K562 (cell line): Measurements from ENCODE around the gene HBG1. TPM values are rescaled to one million over a fixed set of nuclear protein-coding genes. Genes with fewer than 3 reads are reported as not detected.

ENCODE experiments used
- ATAC-seq: fragments of 200-7000 bp; cut with Tn5 transposase; 3 replicates; pipeline ENCODE4 v1.9.1; 2020; ENCODE audit warnings: moderate library complexity
- BruUV-seq: library from RNA; stranded (reverse); fragments of 400-500 nt; replicated peaks from 2 replicates; lab custom pipeline; 2021; lab: Mats Ljungman, UMichigan
- CTCF ChIA-PET: fragments of 300-600 bp; formaldehyde crosslinking; extraction: SDS; loops from one replicate; lab custom pipeline; 2021; ENCODE audit warnings: low intra/inter-chr PET ratio; lab: Yijun Ruan, JAX
- POLR2A ChIA-PET: fragments of 300-600, 350-650 bp; sonication (Branson Sonifier 250); formaldehyde crosslinking; extraction: SDS; loops from one replicate; lab custom pipeline; 2021; ENCODE audit warnings: antibody characterized with exemption, inconsistent platforms; lab: Yijun Ruan, JAX
- DNase-seq, 4 experiments: peaks; one replicate each; pipeline versions ENCODE4 v3.0.0 to v3.0.0-alpha.2; 2011 to 2018; ENCODE audit warnings: low spot score in 3 of 4, mixed read lengths in 3 of 4; ENCODE audit errors: extremely low read depth in 1 of 4
- FAIRE-seq: peaks from 2 replicates; lab custom pipeline; 2011; peaks lifted over from hg19 to GRCh38; lab: Jason Lieb, UNC
- H2AFZ ChIP-seq: 2 replicates; pipeline ENCODE4 v1.6.0; 2011; ENCODE audit warnings: low read depth, low read length, control low read depth, inconsistent platforms
- H3K27ac ChIP-seq: fragments of 200-600 bp; 3 replicates; pipeline ENCODE4 v1.8.0; 2011; ENCODE audit warnings: low read depth, mild to moderate bottlenecking, control low read depth, inconsistent platforms, low read length, moderate library complexity, mixed read lengths; ENCODE audit errors: extremely low read depth
- H3K27me3 ChIP-seq, 2 experiments: fragments of 300-600 bp in 1 of 2; 2 replicates in 1 of 2; 3 replicates in 1 of 2; pipeline versions ENCODE4 v1.6.0 to v1.8.0; 2011; ENCODE audit warnings: inconsistent platforms in 2 of 2, low read length in 2 of 2, mild to moderate bottlenecking in 1 of 2, mixed read lengths in 1 of 2, moderate library complexity in 1 of 2; ENCODE audit not compliant: control insufficient read depth in 2 of 2, insufficient read depth in 2 of 2
- H3K36me3 ChIP-seq: fragments of 300-600 bp; 3 replicates; pipeline ENCODE4 v1.8.0; 2011; ENCODE audit warnings: mild to moderate bottlenecking, low read length, inconsistent platforms; ENCODE audit not compliant: control insufficient read depth, insufficient read depth
- H3K4me1 ChIP-seq, 2 experiments: fragments of 200-600 bp in 1 of 2; replicated peaks in 1 of 2; 2 replicates in 1 of 2; 3 replicates in 1 of 2; pipeline versions ENCODE4 v1.5.1 to v1.8.0; 2011; ENCODE audit warnings: inconsistent platforms in 2 of 2, low read length in 2 of 2, mild to moderate bottlenecking in 1 of 2, mixed read lengths in 1 of 2, moderate library complexity in 1 of 2; ENCODE audit not compliant: control insufficient read depth in 2 of 2, insufficient read depth in 2 of 2
- H3K4me2 ChIP-seq: 2 replicates; pipeline ENCODE4 v1.6.1; 2011; ENCODE audit warnings: low read length, control low read depth, inconsistent platforms, mixed read lengths; ENCODE audit not compliant: insufficient read depth
- H3K4me3 ChIP-seq: fragments of 200-600 bp; sonication (generic), shearing (Covaris generic); 2 replicates; pipeline ENCODE4 v1.5.1; 2016; ENCODE audit warnings: control low read depth, inconsistent platforms
- H3K79me2 ChIP-seq: fragments of 200-600 bp; 3 replicates; pipeline ENCODE4 v1.8.0; 2011; ENCODE audit warnings: low read length, inconsistent platforms; ENCODE audit not compliant: control insufficient read depth, insufficient read depth
- H3K9ac ChIP-seq, 2 experiments: 2 replicates each; pipeline versions ENCODE4 v1.6.0 to v1.6.1; 2011; ENCODE audit warnings: low read depth in 2 of 2, low read length in 2 of 2, control low read depth in 1 of 2, inconsistent platforms in 1 of 2, mild to moderate bottlenecking in 1 of 2, mixed read lengths in 1 of 2; ENCODE audit not compliant: insufficient read depth in 1 of 2
- H3K9me1 ChIP-seq: one replicate; pipeline ENCODE4 v1.6.0; 2011; ENCODE audit warnings: inconsistent platforms, mild to moderate bottlenecking, low read length, moderate library complexity; ENCODE audit not compliant: control insufficient read depth, insufficient read depth
- H3K9me3 ChIP-seq: replicated peaks from 2 replicates; pipeline ENCODE4 v1.5.1; 2011; ENCODE audit warnings: low read depth, low read length, inconsistent platforms; ENCODE audit not compliant: control insufficient read depth, insufficient read depth
- H4K20me1 ChIP-seq: replicated peaks from 2 replicates; pipeline ENCODE4 v1.6.1; 2011; ENCODE audit warnings: low read length, inconsistent platforms, mixed read lengths; ENCODE audit not compliant: control insufficient read depth, insufficient read depth
- ARHGAP35 ChIP-seq: fragments of 450-650 bp; IDR thresholded peaks from 2 replicates; pipeline ENCODE4 v1.6.1; 2018; ENCODE audit not compliant: partially characterized antibody
- COPS2 ChIP-seq: fragments of 450-650 bp; conservative IDR thresholded peaks from 2 replicates; pipeline ENCODE4 v1.6.1; 2016; ENCODE audit warnings: mild to moderate bottlenecking, moderate library complexity
- CREM ChIP-seq: IDR thresholded peaks from 2 replicates; pipeline ENCODE4 v1.6.1; 2014; ENCODE audit warnings: antibody characterized with exemption, low read depth
- DMBX1 ChIP-seq: fragments of 250-450 bp; sonication (Bioruptor Pico); IDR thresholded peaks from 2 replicates; pipeline ENCODE4 v1.8.0; 2022; ENCODE audit warnings: inconsistent platforms, mild to moderate bottlenecking, moderate library complexity, borderline replicate concordance
- E2F3 ChIP-seq: fragments of 250-450 bp; sonication (Bioruptor Pico); IDR thresholded peaks from 2 replicates; pipeline ENCODE4 v1.4.0; 2020; ENCODE audit warnings: mild to moderate bottlenecking
- GABPB2 ChIP-seq: fragments of 250-450 bp; sonication (Bioruptor Pico); conservative IDR thresholded peaks from 2 replicates; pipeline ENCODE4 v1.5.1; 2021; ENCODE audit warnings: mild to moderate bottlenecking
- MED1 ChIP-seq: sonication (generic); formaldehyde crosslinking; IDR thresholded peaks from 2 replicates; pipeline ENCODE4 v1.8.1; 2023; ENCODE audit warnings: missing genetic modification reagents, borderline replicate concordance
- POLR2B ChIP-seq: fragments of 450-650 bp; IDR thresholded peaks from 2 replicates; pipeline ENCODE4 v1.6.1; 2018; ENCODE audit warnings: low read depth; ENCODE audit not compliant: partially characterized antibody
- SOX6 ChIP-seq: fragments of 450-650 bp; IDR thresholded peaks from 2 replicates; pipeline ENCODE4 v1.6.1; 2014; ENCODE audit warnings: mild to moderate bottlenecking
- ZBTB49 ChIP-seq: sonication (generic); formaldehyde crosslinking; IDR thresholded peaks from 2 replicates; pipeline ENCODE4 v1.8.0; 2022; ENCODE audit warnings: missing genetic modification reagents, mild to moderate bottlenecking, borderline replicate concordance
- WGBS: fragments of 100-300 bp; shearing (Covaris generic); methylation state at CpG from one replicate; pipeline ENCODE4 v1.1.6; 2016; ENCODE audit warnings: low coverage, mixed read lengths; ENCODE audit not compliant: insufficient coverage; ENCODE audit errors: missing lambda C conversion rate; 5-methylcytosine and 5-hydroxymethylcytosine counted together
- in situ Hi-C: fragments of 300-500 bp; cut with MboI; formaldehyde crosslinking; loops from 4 replicates; pipeline ENCODE4 v1.15.0; 2018; ENCODE audit warnings: inconsistent platforms, mixed read lengths
- intact Hi-C: fragments of 100-400 bp; cut with micrococcal nuclease; formaldehyde crosslinking; loops from 2 replicates; pipeline ENCODE4 v1.14.2; 2022
- polyA plus RNA-seq, 8 experiments: library from polyadenylated mRNA; depleted of rRNA in 4 of 8; stranded (reverse) in 5 of 8; unstranded in 3 of 8; fragments of >200 nt; fragmentation: Nextera tagmentation in 2 of 8; fragmentation: Illumina TruSeq in 1 of 8; extraction: Ambion mirVana in 2 of 8; extraction: Trizol in 1 of 8; gene quantifications; 2 replicates each; pipeline versions ENCODE4 v1.2.1 to v1.2.3, GENCODE V29; 2011 to 2014; ENCODE audit warnings: inconsistent platforms in 1 of 8, missing spikeins in 1 of 8
- total RNA-seq, 7 experiments: library from RNA; depleted of rRNA in 6 of 7; stranded (reverse); fragments of >200 nt in 6 of 7; fragmentation: Illumina TruSeq in 2 of 7; extraction: Trizol in 2 of 7; gene quantifications; 2 replicates each; pipeline versions ENCODE4 v1.2.1 to v1.2.3, GENCODE V29; 2011 to 2021; ENCODE audit warnings: low replicate concordance in 1 of 7

Gene HBG1
- total and polyA plus RNA-seq, 9 of the 15 experiments (the other 6 are each of a cell fraction or from before 2014, with no cell fraction given), result 1,066 to 16,338 (median 4,898) TPM

- TF ChIP-seq ZBTB49 (no peak), CREM (peak; percentile 91), MED1 (CRISPR knock-in tag) (no peak), COPS2 (no peak), E2F3 (CRISPR knock-in tag) (peak; percentile 29; the same call in 1 of the 2 replicates)
Observed at GRCh38 chr11:5280582-5281102, 31.0 kb upstream of the HBG1 start (continued).

DNA sequence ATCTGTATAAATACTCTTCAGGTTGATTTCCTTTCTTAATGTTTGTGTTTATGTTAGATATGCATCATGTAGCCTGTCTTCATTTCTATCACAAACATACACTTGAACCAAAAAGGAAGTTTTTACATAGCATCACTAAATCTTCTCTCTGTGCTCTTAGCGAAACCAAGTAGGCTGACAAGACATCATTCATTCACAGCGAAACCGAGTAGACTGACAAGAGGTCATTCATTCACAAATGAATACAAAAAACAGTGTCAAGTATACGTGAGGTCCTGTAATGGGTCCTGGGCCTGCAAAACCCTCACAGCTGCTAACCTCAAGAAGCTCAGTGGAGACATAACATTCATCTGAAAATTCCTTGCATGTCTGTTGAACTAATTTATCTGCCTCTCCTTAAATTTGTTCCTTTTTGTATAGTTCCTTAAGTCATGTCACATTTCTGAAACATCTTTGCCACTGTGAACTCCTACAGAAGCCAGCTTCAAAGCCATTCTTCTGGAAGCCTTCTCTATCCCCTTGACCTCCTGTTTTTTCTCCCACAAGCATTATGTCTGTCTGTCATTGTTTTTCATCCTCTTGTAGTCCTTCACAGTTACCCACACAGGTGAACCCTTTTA is 29.9 kb upstream of the HBG1 start:
- Histone ChIP-seq H3K4me1 (peaks cover 26 to 86% of the 10 kb centered on the region in 2 experiments), H3K36me3 (peaks cover 57% of the 10 kb centered on the region), H3K79me2 (peaks cover 83% of the 10 kb centered on the region), H3K4me3 (no peak overlapping the region), H4K20me1 (no peaks in the 10 kb centered on the region), H3K27ac (peak overlapping the region; percentile 87), H3K27me3 (no peaks in the 10 kb centered on the region), H2AFZ (peak overlapping the region; percentile 29), H3K9me3 (no peaks in the 10 kb centered on the region), H3K4me2 (peak overlapping the region; percentile 56), H3K9ac (peak overlapping the region; percentile 60 to 62; a peak in 3 of 4 replicates), H3K9me1 (no peaks in the 10 kb centered on the region)
- DNase-seq (no peak), FAIRE-seq (no peak), ATAC-seq (no peak)
- intact Hi-C loops, result loop anchor here (10.0 kb wide), 2 partner anchors 225 to 315 kb away; partner anchors contain the start of genes TRIM6 and UBQLN3
- in situ Hi-C loops, result no loop called here
- POLR2A ChIA-PET, result interaction anchor here (0.7 to 7.3 kb wide), 7 partner anchors 10 to 148 kb away, joined by 3 to 55 read pairs (median 4); partner anchors contain the start of genes HBE1 and HBG1
- WGBS, result 34% methylated on average over 4 of the region's 4 CpGs
- CTCF ChIA-PET, result no interaction called here
- TSS peak; percentile 17 for BruUV-seq
- TF ChIP-seq POLR2B (no peak), SOX6 (no peak), GABPB2 (CRISPR knock-in tag) (no peak), ARHGAP35 (no peak), DMBX1 (CRISPR knock-in tag) (no peak)
